SK-N-SH treated with all-trans-retinoic acid at 6 μM for 48 hours (cell line): ENCODE results near the gene SEMG2.

ENCODE experiments used
- ISL1 ChIP-seq: fragments of 250-450 bp; sonication (Bioruptor Pico); IDR thresholded peaks from 2 replicates; pipeline ENCODE4 v2.1.2; 2022; ENCODE audit warnings: mild to moderate bottlenecking, moderate library complexity
- PATZ1 ChIP-seq: fragments of 250-450 bp; sonication (Bioruptor Pico); IDR thresholded peaks from 2 replicates; pipeline ENCODE4 v1.8.0; 2020; ENCODE audit warnings: mild to moderate bottlenecking, moderate library complexity, borderline replicate concordance
- TF ChIP-seq, protein P1 (sequence below): fragments of 250-450 bp; sonication (Bioruptor Pico); IDR thresholded peaks from 2 replicates; pipeline ENCODE4 v1.5.1; 2020; ENCODE audit warnings: low read depth, mild to moderate bottlenecking, moderate library complexity

DNA sequence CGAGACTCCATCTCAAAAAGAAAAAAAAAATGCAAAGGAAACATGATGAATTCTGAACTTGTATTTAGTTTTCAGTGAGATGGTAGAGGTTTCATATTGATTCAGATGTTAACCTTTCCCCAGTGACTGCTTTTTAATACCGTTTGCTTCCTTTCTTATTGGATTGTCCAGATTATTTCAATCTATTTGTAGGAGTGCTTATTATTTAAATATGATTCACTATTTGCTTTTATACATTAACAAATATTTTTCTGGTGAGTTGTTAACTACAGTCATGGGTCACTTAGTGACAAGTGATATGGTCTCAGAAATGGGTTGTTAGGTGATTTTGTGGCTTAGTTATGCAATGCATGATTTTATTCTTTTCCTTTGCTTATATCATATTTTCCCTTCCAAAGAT, 38.1 kb upstream of the SEMG2 start:
- TF ChIP-seq PATZ1 (CRISPR knock-in tag): no peak
- no peak for TF ChIP-seq ISL1 (CRISPR knock-in tag)
- TF ChIP-seq, protein P1, sequence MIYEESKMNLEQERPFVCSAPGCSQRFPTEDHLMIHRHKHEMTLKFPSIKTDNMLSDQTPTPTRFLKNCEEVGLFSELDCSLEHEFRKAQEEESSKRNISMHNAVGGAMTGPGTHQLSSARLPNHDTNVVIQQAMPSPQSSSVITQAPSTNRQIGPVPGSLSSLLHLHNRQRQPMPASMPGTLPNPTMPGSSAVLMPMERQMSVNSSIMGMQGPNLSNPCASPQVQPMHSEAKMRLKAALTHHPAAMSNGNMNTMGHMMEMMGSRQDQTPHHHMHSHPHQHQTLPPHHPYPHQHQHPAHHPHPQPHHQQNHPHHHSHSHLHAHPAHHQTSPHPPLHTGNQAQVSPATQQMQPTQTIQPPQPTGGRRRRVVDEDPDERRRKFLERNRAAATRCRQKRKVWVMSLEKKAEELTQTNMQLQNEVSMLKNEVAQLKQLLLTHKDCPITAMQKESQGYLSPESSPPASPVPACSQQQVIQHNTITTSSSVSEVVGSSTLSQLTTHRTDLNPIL (CRISPR knock-in tag): no peak
